NCI-H524 treated with DMSO at 0.1 percent for 48 hours (cell line): Measurements from ENCODE around the gene MAP3K13.

ENCODE experiments used
- DNase-seq: peaks from one replicate; lab custom pipeline; 2025; lab: John Stamatoyannopoulos, UW

MAP3K13 gene

GRCh38 chr3:185508335-185508991 lies 145.5 kb downstream of the MAP3K13 start:
- DNase-seq = no peak

- no peak for DNase-seq
Observed at GRCh38 chr3:185511711-185512110, 148.8 kb downstream of the MAP3K13 start.

GRCh38 chr3:185517387-185518130 lies 154.6 kb downstream of the MAP3K13 start:
- DNase-seq = no peak

GRCh38 chr3:185519021-185519420 lies 156.1 kb downstream of the MAP3K13 start:
- no peak for DNase-seq

GRCh38 chr3:185521349-185522138 lies 158.6 kb downstream of the MAP3K13 start:
- DNase-seq = no peak

- DNase-seq = no peak
Observed at GRCh38 chr3:185526349-185526951, 163.5 kb downstream of the MAP3K13 start.

GRCh38 chr3:185527364-185527763 lies 164.4 kb downstream of the MAP3K13 start:
- no peak for DNase-seq

GRCh38 chr3:185528532-185528931 lies 165.6 kb downstream of the MAP3K13 start:
- no peak for DNase-seq

- DNase-seq = no peak
Observed at GRCh38 chr3:185530856-185531255, 167.9 kb downstream of the MAP3K13 start.

GRCh38 chr3:185532901-185533300 lies 170.0 kb downstream of the MAP3K13 start:
- DNase-seq = no peak

- no peak for DNase-seq
Observed at GRCh38 chr3:185534511-185534910, 171.6 kb downstream of the MAP3K13 start.

- no peak for DNase-seq
Observed at GRCh38 chr3:185537369-185537970, 174.5 kb downstream of the MAP3K13 start.
